Spleen (tissue), 11 donors: ENCODE data around the gene COMMD4. TPM values are rescaled to one million over a fixed set of nuclear protein-coding genes. Genes with fewer than 3 reads are reported as not detected.
"Not testable (repeated sequence)": the region's sequence is repeated elsewhere in the genome, so short reads cannot be mapped to it uniquely, and the experiment has no call there.

Source experiments
- DNase-seq: peaks from one replicate; pipeline ENCODE4 v3.0.0-alpha.2; 2020
- H3K27ac ChIP-seq, 8 donors: fragments of 200-600 bp; sonication (generic) in 7 of 8; 1 replicate in 4 of 8; 2 replicates in 4 of 8; pipeline versions ENCODE4 v1.5.0 to v1.8.0; 2016 to 2021; ENCODE audit warnings: inconsistent platforms in 4 of 8, mild to moderate bottlenecking in 4 of 8, moderate library complexity in 1 of 8
- H3K27me3 ChIP-seq, 7 donors: fragments of 200-600 bp; sonication (generic) in 6 of 7; replicated peaks in 1 of 7; 1 replicate in 4 of 7; 2 replicates in 3 of 7; pipeline versions ENCODE4 v1.5.0 to v1.8.0; 2016 to 2021; ENCODE audit warnings: inconsistent platforms in 3 of 7, mild to moderate bottlenecking in 1 of 7
- H3K36me3 ChIP-seq, 6 donors: fragments of 200-600 bp; sonication (generic) in 5 of 6; 1 replicate in 4 of 6; 2 replicates in 2 of 6; pipeline versions ENCODE4 v1.5.0 to v1.8.0; 2016 to 2021; ENCODE audit warnings: inconsistent platforms in 2 of 6
- H3K4me1 ChIP-seq, 6 donors: fragments of 200-600 bp; sonication (generic) in 5 of 6; 1 replicate in 3 of 6; 2 replicates in 3 of 6; pipeline versions ENCODE4 v1.5.0 to v1.8.0; 2016 to 2021; ENCODE audit warnings: inconsistent platforms in 3 of 6
- H3K4me3 ChIP-seq, 8 donors: fragments of 200-600 bp; sonication (generic) in 7 of 8; 1 replicate in 4 of 8; 2 replicates in 4 of 8; pipeline versions ENCODE4 v1.5.0 to v1.8.0; 2016 to 2021; ENCODE audit warnings: inconsistent platforms in 4 of 8, mild to moderate bottlenecking in 4 of 8, moderate library complexity in 2 of 8
- H3K9me3 ChIP-seq, 8 donors: fragments of 200-600 bp; sonication (generic) in 7 of 8; 1 replicate in 4 of 8; 2 replicates in 4 of 8; pipeline versions ENCODE4 v1.5.0 to v1.8.0; 2016 to 2021; ENCODE audit warnings: inconsistent platforms in 4 of 8
- CTCF ChIP-seq, 11 experiments: fragments of 200-600 bp in 7 of 11; fragments of 450-650 bp in 4 of 11; sonication (generic) in 4 of 11; IDR thresholded peaks in 8 of 11; conservative IDR thresholded peaks in 3 of 11; 1 replicate in 7 of 11; 2 replicates in 4 of 11; pipeline versions ENCODE4 v1.4.0 to v1.8.0; 2016 to 2021; ENCODE audit warnings: antibody characterized with exemption in 11 of 11, inconsistent platforms in 4 of 11, mild to moderate bottlenecking in 1 of 11
- POLR2A ChIP-seq, 3 donors: fragments of 450-650 bp; IDR thresholded peaks; one replicate each; pipeline ENCODE4 v1.5.1; 2017; ENCODE audit warnings: antibody characterized with exemption in 3 of 3, mild to moderate bottlenecking in 1 of 3
- POLR2AphosphoS5 ChIP-seq, 3 donors: sonication (generic); formaldehyde crosslinking; IDR thresholded peaks; one replicate each; pipeline ENCODE4 v1.5.1; 2017; ENCODE audit warnings: antibody characterized with exemption in 3 of 3
- WGBS, 5 donors: extraction: QIAGEN DNeasy Blood & Tissue Kit in 3 of 5; methylation state at CpG; one replicate each; pipeline versions ENCODE4 v1.1.5 to v1.1.7; 2013 to 2018; 5-methylcytosine and 5-hydroxymethylcytosine counted together
- intact Hi-C: fragments of 100-400 bp; cut with DNase I; formaldehyde crosslinking; loops from one replicate; pipeline ENCODE4 v1.15.0; 2023; ENCODE audit warnings: low total_unique reads
- microRNA-seq, 3 donors: library from miRNA; unstranded; fragments of <30 nt; microRNA quantifications; one replicate each; pipeline versions ENCODE4 to v1.1.0, GENCODE V29; 2019 to 2020
- polyA plus RNA-seq, 3 donors: library from polyadenylated mRNA; stranded (reverse); fragments of 200-250 nt; gene quantifications; one replicate each; pipeline ENCODE4 v1.2.1, GENCODE V29; 2013
- small RNA-seq, 4 donors: library from RNA; depleted of rRNA; stranded (forward); fragments of <200 nt; gene quantifications; one replicate each; pipeline ENCODE3, GENCODE V24; 2016
- total RNA-seq, 7 donors: library from RNA; depleted of rRNA in 3 of 7; stranded (reverse); fragments of >200 nt in 3 of 7; fragmentation: NEBNext Ultra II Directional in 4 of 7; extraction: Animal tissue kit (Norgen Biotek cat#: 25700) in 4 of 7; gene quantifications; one replicate each; pipeline versions ENCODE4 v1.1.0 to v1.2.1, GENCODE V29; 2016 to 2021
- donor health status: healthy with polysubstance abuse.
- donor health status: DM: no; HTN: no; CAD: no; lungs with moderate emphysema.
- donor health status: DM: no; HTN: no; CAD: no.
- donor health status: Bipolar disorder and iron deficiency.
- donor health status: healthy.
- donor health status: DM: no; HTN: no; CAD: no.
- donor health status: DM: yes; HTN: yes; CAD: no.

The COMMD4 gene
- total and polyA plus RNA-seq, 10 donors = 47.0 to 116 (median 70.3) TPM

DNA sequence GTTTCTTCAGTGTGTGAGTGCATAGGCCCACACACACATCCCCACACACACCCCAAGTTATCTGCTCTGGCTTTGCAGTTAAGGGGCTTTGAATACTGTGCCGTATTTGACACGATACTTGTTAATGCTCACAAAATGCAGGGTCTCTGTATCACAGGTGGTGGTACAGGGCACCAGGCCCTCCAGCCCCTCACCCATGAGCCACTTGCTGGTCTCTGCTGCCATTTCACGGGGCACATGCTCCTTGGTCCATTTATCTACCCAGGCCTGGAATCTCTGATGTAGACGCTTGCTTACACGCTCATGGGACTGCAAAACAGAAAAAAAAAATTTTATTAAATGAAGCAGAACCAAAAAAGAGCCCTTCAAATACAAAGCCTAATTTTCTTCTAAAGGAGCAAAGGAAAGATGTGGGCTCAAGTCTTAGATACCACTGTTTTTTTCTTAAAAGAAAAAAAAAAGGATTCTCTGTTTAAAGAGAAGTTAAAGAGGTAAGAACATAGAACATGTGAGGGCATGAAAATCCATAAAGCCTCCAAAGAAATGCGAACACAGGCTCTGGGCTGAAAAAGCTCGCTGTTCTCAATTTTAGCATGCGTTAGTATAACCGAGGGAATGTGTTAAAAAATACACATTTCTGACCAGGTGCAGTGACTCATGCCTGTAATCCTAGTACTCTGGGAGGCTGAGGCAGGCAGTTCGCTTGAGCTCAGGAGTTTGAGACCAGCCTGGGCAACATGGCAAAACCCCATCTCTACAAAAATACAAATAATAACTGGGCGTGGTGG is 36.2 kb downstream of the COMMD4 start:
- DNase-seq = no peak
- 94 to 97% (median 96%) methylated on average over 11 of the region's 11 CpGs for WGBS, 5 donors
- no peaks in the 10 kb centered on the region for H3K27me3 ChIP-seq
- H3K36me3 ChIP-seq = peaks cover 0 to 77% (median 56%) of the 10 kb centered on the region in 6 donors
- no peak for TF ChIP-seq POLR2AphosphoS5 (IDR thresholded peaks at IDR 0.05)
- no peak for TF ChIP-seq POLR2A (IDR thresholded peaks at IDR 0.05)
- no peak for TF ChIP-seq CTCF (IDR thresholded peaks at IDR 0.05 in 8 of 11, conservative IDR thresholded peaks at IDR 0.05 in 3 of 11)
- no peak overlapping the region for H3K4me3 ChIP-seq
- no peak overlapping the region for H3K27ac ChIP-seq
- H3K9me3 ChIP-seq = no peaks in the 10 kb centered on the region
- intact Hi-C loops = loop anchor here (10.0 kb wide), 2 partner anchors 83 to 253 kb away; partner anchors contain the start of genes SIN3A and SNUPN
- H3K4me1 ChIP-seq = peaks cover 14 to 28% (median 22%) of the 10 kb centered on the region in 6 donors

DNA sequence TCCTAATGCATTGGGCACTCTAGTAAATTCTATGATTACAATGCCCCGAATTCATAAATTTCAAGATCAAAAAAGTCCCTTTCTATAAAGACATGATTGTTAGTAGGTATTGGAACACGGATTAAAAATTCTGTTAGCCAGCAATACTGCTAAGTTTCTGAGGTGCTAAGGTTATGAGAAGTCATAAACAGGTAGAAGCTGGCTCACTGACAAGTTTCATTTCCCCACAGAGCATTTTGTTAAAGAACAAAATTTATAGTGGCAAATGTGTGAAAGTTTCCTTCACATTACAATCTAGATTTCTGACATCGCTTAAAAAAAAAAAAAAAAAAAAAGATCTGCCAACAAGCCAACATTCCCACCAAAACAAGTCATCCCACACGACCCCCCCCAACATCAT is 44.9 kb downstream of the COMMD4 start:
- H3K27ac ChIP-seq = peak overlapping the region in 3 of 8 donors; percentile 26 to 45 (median 40)
- no peaks in the 10 kb centered on the region for H3K27me3 ChIP-seq
- DNase-seq = no peak
- no peak overlapping the region for H3K4me3 ChIP-seq
- intact Hi-C loops = no loop called here
- H3K9me3 ChIP-seq = no peaks in the 10 kb centered on the region
- no peak for TF ChIP-seq POLR2AphosphoS5 (IDR thresholded peaks at IDR 0.05)
- TF ChIP-seq POLR2A (IDR thresholded peaks at IDR 0.05) = no peak
- TF ChIP-seq CTCF (IDR thresholded peaks at IDR 0.05 in 8 of 11, conservative IDR thresholded peaks at IDR 0.05 in 3 of 11) = no peak
- peaks cover 0 to 24% (median 1%) of the 10 kb centered on the region in 6 donors for H3K4me1 ChIP-seq
- WGBS, 5 donors = 73 to 85% (median 84%) methylated on average over 4 of the region's 4 CpGs
- peaks cover 0 to 100% (median 81%) of the 10 kb centered on the region in 6 donors for H3K36me3 ChIP-seq

DNA sequence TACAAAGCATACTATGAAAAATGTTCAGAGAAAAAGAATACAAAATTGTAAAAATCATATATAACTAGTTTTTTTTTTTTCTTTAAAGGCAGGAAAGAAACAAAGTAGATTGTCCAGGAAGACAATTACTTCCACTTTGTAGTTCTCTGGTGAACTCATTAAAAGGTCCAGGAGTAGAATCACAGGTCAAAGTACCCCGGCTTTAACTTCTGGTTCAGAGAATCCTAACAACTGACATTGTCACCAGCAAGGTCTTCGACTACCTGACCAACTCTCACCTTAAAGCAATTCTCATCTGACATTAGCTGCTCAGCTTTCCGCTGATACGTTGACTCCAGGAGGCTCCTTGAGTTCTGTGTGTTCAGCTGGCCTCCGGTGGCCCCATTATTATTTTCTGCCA is 48.1 kb downstream of the COMMD4 start:
- intact Hi-C loops, H3K27me3 ChIP-seq, H3K27ac ChIP-seq, H3K9me3 ChIP-seq, DNase-seq, H3K4me3 ChIP-seq: not testable (repeated sequence)
- Histone ChIP-seq H3K36me3 (peaks cover 0 to 100% (median 85%) of the 10 kb centered on the region in 6 donors), H3K4me1 (peaks cover 0 to 36% (median 6%) of the 10 kb centered on the region in 6 donors)
- WGBS, 5 donors = 95 to 98% (median 97%) methylated on average over 5 of the region's 5 CpGs

Small RNAs within 50 kb of the gene (microRNA-seq; reads per million reads assigned to microRNA genes)
- gene MIR631 = 0 reads per million in 3 donors

Small RNAs within 50 kb of the gene (small RNA-seq; reads per million reads assigned to genes)
- 0 reads per million in 4 donors for gene RN7SL327P

Other genes with a start within 250 kb of the COMMD4 start
- gene C15orf39, start 134.2 kb upstream of the COMMD4 start, total RNA-seq = 10 to 100 TPM; 56.0 to 70.2 (median 67.6) TPM
- 10 to 100 TPM in 1 of 3 donors, 1 to 10 TPM in 2; 6.9 to 19.3 (median 7.4) TPM for gene C15orf39, start 134.2 kb upstream of the COMMD4 start, polyA plus RNA-seq
- gene GOLGA6C, start 77.7 kb upstream of the COMMD4 start, total RNA-seq = not detected
- not detected for gene GOLGA6C, start 77.7 kb upstream of the COMMD4 start, polyA plus RNA-seq
- gene GOLGA6D, start 53.2 kb upstream of the COMMD4 start, total RNA-seq = not detected
- gene GOLGA6D, start 53.2 kb upstream of the COMMD4 start, polyA plus RNA-seq = not detected
- 10 to 100 TPM; 27.5 to 68.1 (median 37.8) TPM for gene NEIL1, start 11.0 kb downstream of the COMMD4 start, total RNA-seq
- 10 to 100 TPM; 45.7 to 60.2 (median 52.1) TPM for gene NEIL1, start 11.0 kb downstream of the COMMD4 start, polyA plus RNA-seq
- gene MAN2C1, start 32.5 kb downstream of the COMMD4 start, total RNA-seq = 100 to 1,000 TPM; 183 to 384 (median 264) TPM
- 100 to 1,000 TPM; 112 to 499 (median 448) TPM for gene MAN2C1, start 32.5 kb downstream of the COMMD4 start, polyA plus RNA-seq
- gene SIN3A, start 115.6 kb downstream of the COMMD4 start, total RNA-seq = 10 to 100 TPM; 64.5 to 90.2 (median 84.7) TPM
- gene SIN3A, start 115.6 kb downstream of the COMMD4 start, polyA plus RNA-seq = 10 to 100 TPM in 1 of 3 donors, 1 to 10 TPM in 2; 8.2 to 12.5 (median 8.4) TPM
- gene PTPN9, start 243.3 kb downstream of the COMMD4 start, total RNA-seq = 10 to 100 TPM; 19.1 to 32.5 (median 24.9) TPM
- gene PTPN9, start 243.3 kb downstream of the COMMD4 start, polyA plus RNA-seq = 1 to 10 TPM; 4.6 to 9.5 (median 7.9) TPM